Parathyroid adenoma (tissue), 2 donors: ENCODE results near the gene CPXM1.

Source experiments
- H2AFZ ChIP-seq: fragments of 300-600 bp; sonication (generic); one replicate; pipeline ENCODE4 v1.7.0; 2017; ENCODE audit warnings: antibody characterized with exemption, mild to moderate bottlenecking
- H3K27ac ChIP-seq: fragments of 300-600 bp; sonication (generic); one replicate; pipeline ENCODE4 v1.7.0; 2017
- H3K27me3 ChIP-seq: fragments of 300-600 bp; sonication (generic); one replicate; pipeline ENCODE4 v1.7.0; 2017; ENCODE audit warnings: low read length; ENCODE audit not compliant: control insufficient read depth, insufficient read depth
- H3K36me3 ChIP-seq: fragments of 300-600 bp; sonication (generic); one replicate; pipeline ENCODE4 v1.7.0; 2017; ENCODE audit warnings: low read length; ENCODE audit not compliant: control insufficient read depth, insufficient read depth
- H3K4me1 ChIP-seq: fragments of 300-600 bp; sonication (generic); one replicate; pipeline ENCODE4 v1.7.0; 2017; ENCODE audit warnings: control low read depth
- H3K4me2 ChIP-seq: fragments of 300-600 bp; sonication (generic); one replicate; pipeline ENCODE4 v1.7.0; 2017; ENCODE audit warnings: low read length
- H3K4me3 ChIP-seq: fragments of 300-600 bp; sonication (generic); one replicate; pipeline ENCODE4 v1.7.0; 2017; ENCODE audit warnings: low read depth, low read length
- H3K79me2 ChIP-seq: fragments of 300-600 bp; sonication (generic); one replicate; pipeline ENCODE4 v1.7.0; 2017; ENCODE audit warnings: control low read depth
- H3K9ac ChIP-seq: fragments of 300-600 bp; sonication (generic); one replicate; pipeline ENCODE4 v1.7.0; 2017; ENCODE audit warnings: mild to moderate bottlenecking
- H3K9me3 ChIP-seq: fragments of 300-600 bp; sonication (generic); one replicate; pipeline ENCODE4 v1.7.0; 2017; ENCODE audit warnings: low read length; ENCODE audit not compliant: control insufficient read depth
- TF ChIP-seq, protein P1 (sequence below): fragments of 300-600 bp; sonication (generic); IDR thresholded peaks from one replicate; pipeline ENCODE4 v1.7.0; 2017; ENCODE audit warnings: antibody characterized with exemption, mild to moderate bottlenecking
- donor health status: primary hyperparathyroidism.

CPXM1 gene

GRCh38 chr20:2800521-2801285 lies at the start of gene CPXM1:
Gene CPXM1 (minus strand): TSS chr20:2800627. CDS start chr20:2800572, 55 bp downstream.
- Histone ChIP-seq H3K27ac (no peak within 1 kb of the TSS), H2AFZ (no peak within 1 kb of the TSS), H3K4me2 (peak within 1 kb of the TSS; percentile 47), H3K9ac (no peak within 1 kb of the TSS), H3K4me1 (peaks cover 3% of the 10 kb centered on the region), H3K4me3 (no peak within 1 kb of the TSS), H3K79me2 (no peaks in the 10 kb centered on the region), H3K9me3 (no peaks in the 10 kb centered on the region), H3K36me3 (no peaks in the 10 kb centered on the region), H3K27me3 (peaks cover 6% of the 10 kb centered on the region)
- TF ChIP-seq, protein P1, sequence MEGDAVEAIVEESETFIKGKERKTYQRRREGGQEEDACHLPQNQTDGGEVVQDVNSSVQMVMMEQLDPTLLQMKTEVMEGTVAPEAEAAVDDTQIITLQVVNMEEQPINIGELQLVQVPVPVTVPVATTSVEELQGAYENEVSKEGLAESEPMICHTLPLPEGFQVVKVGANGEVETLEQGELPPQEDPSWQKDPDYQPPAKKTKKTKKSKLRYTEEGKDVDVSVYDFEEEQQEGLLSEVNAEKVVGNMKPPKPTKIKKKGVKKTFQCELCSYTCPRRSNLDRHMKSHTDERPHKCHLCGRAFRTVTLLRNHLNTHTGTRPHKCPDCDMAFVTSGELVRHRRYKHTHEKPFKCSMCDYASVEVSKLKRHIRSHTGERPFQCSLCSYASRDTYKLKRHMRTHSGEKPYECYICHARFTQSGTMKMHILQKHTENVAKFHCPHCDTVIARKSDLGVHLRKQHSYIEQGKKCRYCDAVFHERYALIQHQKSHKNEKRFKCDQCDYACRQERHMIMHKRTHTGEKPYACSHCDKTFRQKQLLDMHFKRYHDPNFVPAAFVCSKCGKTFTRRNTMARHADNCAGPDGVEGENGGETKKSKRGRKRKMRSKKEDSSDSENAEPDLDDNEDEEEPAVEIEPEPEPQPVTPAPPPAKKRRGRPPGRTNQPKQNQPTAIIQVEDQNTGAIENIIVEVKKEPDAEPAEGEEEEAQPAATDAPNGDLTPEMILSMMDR = no peak

GRCh38 chr20:2849529-2849928 lies 49.1 kb upstream of the CPXM1 start:
- Histone ChIP-seq H3K79me2 (peaks cover 8% of the 10 kb centered on the region), H3K4me2 (no peak overlapping the region), H3K36me3 (no peaks in the 10 kb centered on the region), H2AFZ (no peak overlapping the region), H3K4me1 (no peaks in the 10 kb centered on the region), H3K27me3 (no peaks in the 10 kb centered on the region), H3K27ac (no peak overlapping the region), H3K9me3 (no peaks in the 10 kb centered on the region), H3K9ac (no peak overlapping the region), H3K4me3 (no peak overlapping the region)
- TF ChIP-seq, protein P1 = no peak

DNA sequence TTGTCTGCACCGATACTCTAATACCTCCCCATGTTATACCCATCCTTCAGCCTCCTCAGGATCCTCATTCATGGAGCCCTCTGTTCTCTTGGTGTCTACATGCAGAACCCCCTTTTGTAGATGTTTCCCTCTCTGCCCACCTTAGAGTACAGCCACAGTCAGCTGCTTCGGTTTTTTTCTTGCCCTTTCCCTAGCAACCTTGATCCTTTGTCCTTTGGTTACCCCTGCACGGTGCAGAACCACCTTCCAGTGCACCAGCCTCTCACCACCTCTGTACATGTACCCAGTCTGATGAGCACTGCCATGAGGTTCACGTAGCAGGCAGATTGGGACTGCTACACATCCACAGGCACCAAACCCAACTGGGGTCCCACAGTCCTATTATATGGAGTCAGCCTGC lies 47.4 kb upstream of the CPXM1 start:
- Histone ChIP-seq H2AFZ (no peak overlapping the region), H3K4me3 (no peak overlapping the region), H3K9ac (no peak overlapping the region), H3K4me1 (no peaks in the 10 kb centered on the region), H3K9me3 (no peaks in the 10 kb centered on the region), H3K79me2 (peaks cover 8% of the 10 kb centered on the region), H3K27me3 (no peaks in the 10 kb centered on the region), H3K27ac (no peak overlapping the region), H3K36me3 (no peaks in the 10 kb centered on the region), H3K4me2 (no peak overlapping the region)
- TF ChIP-seq, protein P1 = no peak

DNA sequence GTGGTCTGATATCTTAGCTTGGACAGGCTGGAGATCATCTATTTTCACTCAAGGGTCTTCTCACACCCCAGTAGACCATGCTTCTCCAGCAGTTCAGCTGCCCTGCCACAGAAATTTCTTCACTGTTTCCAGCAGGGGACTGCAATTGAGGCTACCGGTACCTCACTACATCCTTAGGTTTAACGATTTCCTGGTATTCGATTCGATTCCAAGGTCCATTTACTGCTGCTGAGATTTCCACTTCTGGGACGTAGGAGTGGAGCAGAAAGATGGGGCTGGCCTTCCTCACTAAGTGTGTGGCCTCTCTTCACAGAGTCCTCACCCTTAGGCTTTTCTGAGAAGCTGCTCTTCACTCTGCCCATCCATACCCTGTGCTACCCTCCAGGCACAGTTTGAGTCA lies 46.3 kb upstream of the CPXM1 start:
- no peak overlapping the region for H3K4me2 ChIP-seq
- TF ChIP-seq, protein P1 = no peak
- H3K4me3 ChIP-seq = no peak overlapping the region
- H3K36me3 ChIP-seq = no peaks in the 10 kb centered on the region
- H3K79me2 ChIP-seq = peaks cover 6% of the 10 kb centered on the region
- H3K9ac ChIP-seq = no peak overlapping the region
- H2AFZ ChIP-seq = no peak overlapping the region
- H3K27me3 ChIP-seq = no peaks in the 10 kb centered on the region
- no peak overlapping the region for H3K27ac ChIP-seq
- no peaks in the 10 kb centered on the region for H3K9me3 ChIP-seq
- no peaks in the 10 kb centered on the region for H3K4me1 ChIP-seq

GRCh38 chr20:2845607-2846006 lies 45.2 kb upstream of the CPXM1 start:
- Histone ChIP-seq H3K9me3 (no peaks in the 10 kb centered on the region), H3K79me2 (peaks cover 6% of the 10 kb centered on the region), H2AFZ (no peak overlapping the region), H3K36me3 (no peaks in the 10 kb centered on the region), H3K9ac (no peak overlapping the region), H3K4me3 (no peak overlapping the region), H3K27ac (no peak overlapping the region), H3K27me3 (no peaks in the 10 kb centered on the region), H3K4me2 (no peak overlapping the region), H3K4me1 (peaks cover 3% of the 10 kb centered on the region)
- TF ChIP-seq, protein P1 = no peak
